LHCN-M2 (cell line): ENCODE data around the gene KIAA1671. TPM values are rescaled to one million over a fixed set of nuclear protein-coding genes. Genes with fewer than 3 reads are reported as not detected.

Source experiments
- DNase-seq: peaks from one replicate; pipeline ENCODE4 v3.0.0-alpha.2; 2012; ENCODE audit warnings: low read depth
- total RNA-seq: library from RNA; depleted of rRNA; stranded (reverse); fragments of >200 nt; gene quantifications from 2 replicates; pipeline ENCODE4 v1.2.3, GENCODE V29; 2014

KIAA1671 gene
- total RNA-seq, 1 experiment from 2014 or later = 2.9 TPM

DNA sequence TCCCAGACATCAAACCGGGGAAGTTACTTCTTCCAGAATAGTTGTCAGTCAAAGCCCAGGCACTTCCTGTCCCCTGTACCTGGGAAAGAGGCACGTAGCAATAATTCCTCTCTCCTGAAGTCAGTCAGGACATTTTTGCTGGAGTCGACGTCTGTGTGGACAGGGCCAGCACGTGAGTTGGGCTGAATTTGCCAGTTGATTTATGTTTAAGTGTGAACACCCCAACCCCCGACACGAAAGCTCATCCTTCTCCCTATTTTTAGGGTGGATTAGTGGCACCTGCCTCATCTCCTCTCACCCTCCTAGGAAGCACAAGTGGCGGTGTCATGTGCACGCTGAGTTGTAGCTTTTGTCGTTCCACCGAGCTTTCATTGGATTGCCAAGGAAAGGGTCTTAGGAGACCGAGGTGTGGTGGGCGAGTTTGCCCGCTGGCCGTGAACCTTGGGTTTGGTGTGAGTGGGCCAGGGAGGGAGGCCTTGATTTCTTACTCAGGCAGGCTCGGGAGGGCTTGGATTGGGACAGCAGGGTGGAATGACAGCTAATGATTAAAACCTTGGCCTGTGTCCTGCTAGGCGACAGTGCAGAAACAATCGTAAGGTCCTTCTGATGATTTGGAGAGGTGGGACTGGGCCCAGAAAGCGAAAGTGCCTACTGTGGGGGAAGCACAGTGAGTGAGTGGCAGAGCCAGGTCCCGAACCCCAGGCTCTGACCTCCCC is 160.2 kb downstream of the KIAA1671 start:
- DNase-seq = no peak

DNA sequence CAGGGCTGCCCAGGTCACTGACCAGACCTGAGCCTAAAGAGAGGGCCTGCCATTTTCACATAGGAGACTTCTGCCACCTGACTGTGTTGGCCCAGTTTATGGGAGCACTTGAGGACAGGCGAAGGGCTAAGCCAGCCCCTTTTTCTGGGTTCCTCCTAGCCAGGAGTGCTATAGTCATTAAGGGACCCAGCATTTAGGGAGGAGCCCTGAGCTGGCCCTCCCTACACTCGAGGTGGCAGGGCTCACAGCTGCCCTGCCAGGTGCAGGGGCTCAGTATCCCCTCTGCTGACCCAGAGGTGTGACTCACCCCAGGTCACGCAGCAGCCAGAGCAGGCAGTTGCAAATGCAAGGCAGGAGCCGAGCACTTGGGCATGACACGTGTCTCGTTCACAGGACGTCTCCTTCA is 160.8 kb downstream of the KIAA1671 start:
- peak; percentile 56 for DNase-seq

DNA sequence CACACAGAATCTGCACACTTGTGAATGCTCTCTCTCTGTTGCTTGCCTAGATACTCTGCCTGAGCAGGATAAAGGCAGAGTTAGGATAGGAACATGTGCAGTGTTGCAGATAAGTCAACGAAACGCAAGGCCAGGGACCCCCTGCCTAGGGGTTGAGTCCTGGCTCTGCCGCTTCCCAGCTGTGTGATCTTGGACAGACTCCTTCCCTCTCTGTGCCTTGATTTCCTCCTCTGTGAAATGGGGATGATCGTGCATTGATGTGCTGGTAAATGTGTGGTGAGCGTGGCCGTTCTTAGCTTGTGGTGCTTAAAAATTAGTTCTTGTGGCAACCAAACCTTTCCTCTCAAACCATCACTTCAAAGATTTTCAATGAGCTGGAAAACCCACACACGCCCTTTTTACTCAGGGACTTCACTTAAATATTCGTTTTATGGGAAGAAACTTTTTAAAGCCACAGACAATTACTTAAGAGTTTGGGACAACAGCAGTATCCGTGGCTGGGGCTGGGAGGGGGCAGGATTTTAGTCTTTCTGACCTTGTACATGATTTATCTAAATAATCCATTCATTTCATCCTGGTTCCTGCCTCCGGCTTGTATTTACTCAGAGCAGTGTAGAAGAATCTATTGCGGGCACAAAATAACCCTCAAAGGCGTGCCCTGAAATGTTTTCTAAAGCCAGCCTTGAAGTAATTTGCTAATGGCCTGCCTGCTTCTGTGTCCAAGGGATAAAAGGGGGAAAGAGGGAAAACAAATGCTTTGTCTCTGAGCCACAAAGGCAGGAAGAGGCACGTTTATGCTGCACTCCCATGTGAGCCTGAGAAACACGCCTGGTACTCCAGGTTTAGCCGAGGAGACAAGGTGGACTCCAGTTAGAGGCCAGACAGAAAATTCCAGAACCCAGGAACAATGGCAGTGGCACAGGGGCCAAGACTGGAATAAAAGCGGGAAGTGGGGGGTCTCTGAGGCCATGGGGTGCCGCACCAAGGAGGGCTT is 162.2 kb downstream of the KIAA1671 start:
- DNase-seq = no peak

DNA sequence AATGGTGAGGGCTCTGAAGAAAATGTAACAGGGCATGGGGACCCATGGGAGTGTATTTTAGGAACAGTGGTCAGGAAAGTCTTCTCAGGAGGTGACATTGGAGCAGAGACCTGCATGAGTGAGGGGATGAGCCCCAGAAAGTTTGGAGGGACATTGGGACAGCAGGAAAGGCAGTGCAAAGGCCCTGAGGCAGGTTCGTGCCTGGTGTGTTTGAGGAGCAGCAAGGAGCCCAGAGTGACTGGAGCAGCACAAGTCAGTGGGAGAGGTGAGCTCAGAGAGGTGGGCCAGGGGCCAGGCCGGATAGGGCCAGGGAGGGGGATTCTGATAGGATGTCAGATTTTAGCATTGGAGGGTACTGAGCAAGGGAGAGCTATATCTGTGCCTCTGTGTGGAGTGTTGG is 167.1 kb downstream of the KIAA1671 start:
- no peak for DNase-seq

DNA sequence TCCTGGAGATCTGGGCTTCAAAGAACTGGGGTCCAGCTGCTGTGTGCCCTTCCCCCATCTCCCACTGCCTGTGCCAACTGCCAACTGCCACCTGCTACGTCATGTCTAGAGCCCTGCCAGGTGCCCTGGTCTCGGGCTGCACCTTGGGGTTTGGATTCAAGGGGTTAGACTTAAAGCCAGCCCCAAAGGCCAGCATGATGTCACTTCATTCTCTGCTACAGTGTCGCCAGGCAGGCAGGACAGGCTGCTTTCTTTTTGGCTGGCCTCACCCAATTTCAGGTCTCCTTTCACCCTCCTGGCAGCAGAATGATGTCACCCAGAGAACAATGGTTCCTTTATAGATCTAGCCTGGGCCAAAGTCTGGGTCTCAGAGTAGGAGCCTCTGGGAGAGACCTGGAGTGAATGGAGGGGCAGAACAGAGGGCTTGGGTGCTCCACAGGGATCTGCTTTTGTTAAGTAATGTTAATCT is 167.6 kb downstream of the KIAA1671 start:
- peak; percentile 39 for DNase-seq

DNA sequence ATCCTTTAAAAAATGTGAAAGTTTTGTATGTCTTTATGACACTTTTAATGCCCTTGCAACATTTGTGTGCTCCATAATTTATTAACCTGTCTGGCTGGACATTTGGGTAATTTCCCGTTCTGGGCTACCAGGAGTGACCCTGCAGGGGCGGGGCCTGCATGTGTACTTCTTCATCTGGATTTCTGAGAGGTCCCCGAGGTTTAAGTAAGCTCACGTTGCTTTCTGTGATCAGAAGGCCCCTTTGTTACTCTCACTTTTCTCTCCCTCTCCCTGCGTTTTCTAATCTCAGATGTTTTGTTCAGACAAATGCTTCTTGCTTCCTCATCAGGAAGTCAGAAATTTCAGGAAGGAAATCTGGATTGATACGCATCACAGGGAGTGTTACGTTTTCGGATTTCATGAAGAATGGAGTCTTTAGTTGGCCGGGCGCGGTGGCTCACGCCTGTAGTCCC is 168.3 kb downstream of the KIAA1671 start:
- no peak for DNase-seq

DNA sequence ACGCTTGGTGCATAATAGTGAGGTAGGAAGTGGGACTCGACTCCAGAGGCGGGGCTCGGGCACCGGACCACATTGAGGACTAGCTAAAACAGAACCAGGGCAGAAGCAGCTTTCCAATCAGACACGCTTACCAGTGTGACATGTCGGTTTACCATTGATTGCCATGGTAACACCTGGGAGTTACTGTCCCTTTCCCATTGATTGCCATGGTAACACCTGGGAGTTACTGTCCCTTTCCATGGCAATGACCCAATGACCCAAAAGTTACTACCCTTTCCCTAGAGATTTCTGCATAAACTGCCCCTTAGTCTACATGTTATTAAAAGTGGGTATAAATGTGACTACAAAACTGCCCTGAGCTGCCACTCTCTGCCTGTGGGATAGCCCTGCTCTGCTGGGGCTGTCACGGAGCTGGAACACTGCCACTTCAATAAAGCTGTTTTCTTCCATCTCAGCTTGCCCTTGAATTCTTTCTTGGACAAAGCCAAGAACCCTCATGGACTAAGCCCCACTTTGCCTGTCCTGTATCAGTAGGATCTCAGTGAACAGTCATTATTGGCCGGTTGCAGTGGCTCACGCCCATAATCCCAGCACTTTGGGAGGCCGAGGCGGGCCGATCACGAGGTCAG is 169.7 kb downstream of the KIAA1671 start:
- DNase-seq = no peak

DNA sequence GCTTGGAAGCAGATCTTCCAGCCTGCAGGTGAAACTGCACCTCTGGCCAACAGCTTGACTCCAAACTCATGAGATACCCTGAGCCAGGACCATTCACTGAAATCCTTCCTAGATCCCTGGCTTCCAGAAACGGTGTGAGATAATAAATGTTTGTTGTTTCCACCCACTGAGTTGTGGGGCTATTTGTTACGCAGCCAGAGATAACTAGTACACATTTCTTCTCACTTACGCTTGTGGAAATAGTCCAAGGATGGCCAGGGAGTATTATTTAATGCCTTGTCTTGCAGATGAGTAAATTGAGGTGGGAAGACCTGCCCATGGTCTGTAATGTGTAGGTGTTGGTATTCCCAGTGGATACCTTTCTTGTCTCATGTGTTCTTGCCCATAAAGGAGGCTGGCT is 171.2 kb downstream of the KIAA1671 start:
- no peak for DNase-seq

DNA sequence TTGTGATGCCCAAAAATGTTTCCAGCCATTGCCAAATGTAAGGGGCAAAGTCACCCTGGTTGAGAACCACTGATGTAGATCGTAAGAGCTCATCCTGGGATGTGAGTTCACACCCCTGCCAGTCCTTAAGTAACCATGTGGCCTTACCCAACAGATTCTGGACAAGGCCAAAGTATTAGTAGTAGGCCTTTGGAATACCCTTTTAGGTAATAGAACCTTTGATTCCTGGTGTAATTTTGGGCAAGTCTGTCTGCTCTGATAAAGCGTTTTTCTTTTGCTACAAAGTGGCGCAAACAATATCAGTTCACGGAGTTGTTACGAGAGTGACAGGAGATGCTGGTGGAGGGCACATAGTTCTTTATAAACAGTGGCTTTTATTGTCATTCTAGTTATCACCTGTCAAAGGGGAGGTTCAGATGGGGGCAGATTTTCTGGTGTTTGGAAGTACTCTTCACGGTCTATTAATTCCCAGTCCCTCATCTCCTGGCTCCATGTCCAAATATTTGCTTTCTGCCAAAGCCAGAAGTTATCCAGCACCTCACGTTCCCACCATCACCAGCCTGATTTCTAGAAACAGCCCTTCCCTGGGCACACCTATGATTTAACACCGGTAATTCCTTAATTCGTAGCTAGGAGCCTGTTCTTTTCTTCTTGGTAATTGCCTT is 173.3 kb downstream of the KIAA1671 start:
- no peak for DNase-seq

DNA sequence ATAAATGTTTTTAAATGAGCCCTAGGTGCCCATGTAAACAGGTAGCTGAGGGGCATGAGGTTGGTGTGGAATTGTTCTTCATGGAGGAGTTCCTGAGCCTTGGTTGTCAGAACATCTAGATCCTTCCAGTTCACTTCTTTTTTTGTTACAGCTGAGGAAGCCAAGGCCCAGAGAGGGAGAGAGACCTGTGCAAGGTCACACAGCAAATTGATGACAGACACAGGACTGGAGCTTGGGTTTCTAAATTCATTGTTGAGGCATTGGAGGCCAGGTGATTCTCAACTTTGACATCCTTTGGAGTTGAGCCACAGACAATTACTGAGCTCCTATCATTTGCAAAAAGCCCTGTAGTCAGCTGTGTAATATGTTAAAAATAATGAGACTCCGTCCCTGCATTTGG is 174.0 kb downstream of the KIAA1671 start:
- DNase-seq = no peak

DNA sequence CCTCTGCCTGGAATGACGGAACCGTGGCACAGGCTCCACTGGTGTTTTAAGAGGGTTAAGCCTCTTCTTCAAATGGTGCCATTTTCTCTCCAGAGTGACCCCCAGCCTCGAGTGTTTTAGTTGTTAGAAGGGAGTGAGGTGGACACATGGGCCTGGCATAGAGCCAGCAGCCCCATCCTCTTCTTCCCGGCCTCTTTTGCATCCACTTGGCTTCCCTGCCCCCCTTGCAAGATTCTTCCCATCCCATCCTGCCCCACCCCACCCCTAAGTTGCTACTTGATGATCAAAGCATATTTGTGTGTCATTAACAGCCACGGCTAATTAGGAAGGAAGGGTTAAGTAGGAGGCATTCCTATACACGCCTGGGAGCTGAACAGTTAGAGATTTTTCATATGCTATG is 174.8 kb downstream of the KIAA1671 start:
- no peak for DNase-seq

DNA sequence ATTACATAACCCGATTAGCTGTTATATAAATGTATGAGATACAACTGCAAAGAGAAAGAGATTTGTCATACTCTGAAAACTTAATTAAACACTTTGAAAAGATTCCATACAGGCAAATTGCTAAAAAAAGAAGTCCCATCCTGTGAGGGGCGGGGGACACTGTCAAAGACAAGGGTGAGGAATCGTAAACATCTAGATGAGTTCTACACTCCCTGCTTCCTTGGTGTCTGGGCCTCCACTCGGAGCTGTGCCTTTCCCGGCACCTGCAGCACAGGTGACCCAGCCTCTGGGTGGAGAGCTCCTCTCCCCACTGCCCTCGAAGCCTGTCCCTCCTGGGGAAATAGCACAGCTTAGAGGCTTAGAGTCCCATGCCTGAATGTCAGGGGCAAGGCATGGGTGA is 177.9 kb downstream of the KIAA1671 start:
- DNase-seq = no peak

DNA sequence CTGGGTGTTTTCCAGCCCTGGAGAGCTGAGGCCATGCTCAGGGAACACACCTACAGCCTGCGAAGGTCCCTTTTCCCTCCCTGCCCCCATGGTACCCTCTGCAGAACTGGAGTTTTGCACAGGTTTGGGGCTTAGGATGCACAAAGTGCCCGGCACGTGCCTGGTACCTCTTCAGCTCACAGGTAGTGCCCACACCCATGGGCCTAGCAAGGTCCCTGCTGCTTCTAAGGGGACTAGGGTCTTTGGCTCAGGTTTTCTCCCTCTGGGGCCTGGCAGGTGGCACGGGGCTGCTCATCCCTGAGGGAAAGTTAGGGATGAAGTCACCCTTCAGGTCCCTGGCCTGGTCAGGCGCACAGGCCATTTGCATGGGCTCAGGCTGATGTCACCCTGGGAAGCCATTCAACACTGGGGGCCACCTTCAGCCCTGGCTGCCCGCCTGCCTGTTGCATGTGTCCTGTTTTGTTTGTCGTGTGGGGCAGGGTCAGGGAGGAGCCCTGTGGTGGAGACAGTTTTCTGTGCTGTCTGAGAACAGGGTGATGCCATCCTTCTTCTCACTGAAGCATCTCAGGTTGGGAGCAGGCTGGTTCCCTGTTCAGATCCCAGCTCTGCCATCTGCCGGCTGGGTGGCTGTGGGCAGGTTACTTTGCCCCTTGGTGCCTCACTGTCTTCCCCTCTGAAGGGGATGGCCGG is 178.8 kb downstream of the KIAA1671 start:
- no peak for DNase-seq

DNA sequence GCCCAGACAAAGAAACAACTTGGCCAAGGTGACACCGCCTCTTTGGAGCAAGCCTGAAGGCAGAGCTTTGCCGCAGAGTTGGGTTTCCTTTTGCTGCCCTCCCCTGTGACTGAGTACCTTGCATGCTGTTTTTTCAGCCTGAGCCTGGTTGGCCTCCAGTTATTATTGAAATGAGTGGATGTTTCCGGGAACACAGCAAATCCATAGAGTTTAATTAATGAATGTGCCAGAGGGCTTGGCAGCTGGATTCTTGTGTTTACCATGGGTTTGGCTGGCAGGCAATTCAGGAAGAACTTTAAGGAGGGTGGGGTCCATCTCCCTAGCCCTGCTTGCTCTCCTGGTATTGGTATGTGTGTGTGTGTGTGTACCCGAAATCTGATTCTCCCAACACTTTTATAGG is 181.5 kb downstream of the KIAA1671 start:
- no peak for DNase-seq

DNA sequence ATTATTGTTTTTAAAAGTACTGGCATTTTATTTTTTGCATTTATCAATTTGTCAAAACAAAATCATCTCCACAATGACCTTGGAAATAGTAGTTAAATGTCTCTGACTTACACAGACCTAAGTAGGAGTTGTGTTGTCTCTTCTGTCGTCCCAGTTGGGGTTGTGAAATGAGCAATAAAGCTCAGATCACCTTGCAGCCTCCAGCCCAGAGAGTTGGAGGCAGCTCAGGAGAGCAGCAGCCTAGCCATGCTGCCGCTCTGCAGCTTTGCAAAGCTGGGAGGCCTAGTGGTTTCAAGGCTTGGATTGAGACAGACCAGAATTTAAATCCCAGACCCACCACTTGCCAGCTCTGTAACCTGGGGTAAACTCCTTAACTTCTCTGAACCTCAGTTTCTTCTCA is 181.9 kb downstream of the KIAA1671 start:
- DNase-seq = no peak

DNA sequence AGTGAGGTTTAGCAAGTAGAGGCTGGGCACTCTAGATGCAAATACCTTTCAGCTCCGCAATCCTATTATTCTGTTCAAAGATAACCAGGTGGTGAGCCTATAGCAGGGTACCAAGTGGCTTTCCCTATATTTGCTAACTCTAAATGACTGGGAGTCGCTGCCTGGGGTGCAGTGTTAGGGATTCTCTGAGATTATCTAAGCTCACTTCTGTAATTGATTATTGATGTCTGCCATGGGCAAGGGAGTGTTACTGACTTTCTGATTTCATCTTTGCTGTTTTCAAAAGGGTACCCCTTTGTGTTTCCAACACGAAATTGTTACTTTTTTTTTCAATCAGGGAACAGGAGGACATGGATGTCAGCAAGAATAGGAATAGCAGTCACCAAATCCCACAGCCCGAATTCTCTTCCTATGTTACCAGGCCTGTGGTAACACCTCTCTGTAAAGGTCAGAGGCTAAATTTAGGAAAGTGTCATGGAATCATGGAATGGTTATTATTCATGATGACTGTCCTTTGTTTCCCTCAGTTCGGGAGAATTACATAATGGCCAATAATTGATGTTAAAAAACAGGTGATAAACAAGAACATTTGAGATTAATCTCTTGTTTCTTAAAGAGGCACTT is 184.5 kb downstream of the KIAA1671 start:
- no peak for DNase-seq

DNA sequence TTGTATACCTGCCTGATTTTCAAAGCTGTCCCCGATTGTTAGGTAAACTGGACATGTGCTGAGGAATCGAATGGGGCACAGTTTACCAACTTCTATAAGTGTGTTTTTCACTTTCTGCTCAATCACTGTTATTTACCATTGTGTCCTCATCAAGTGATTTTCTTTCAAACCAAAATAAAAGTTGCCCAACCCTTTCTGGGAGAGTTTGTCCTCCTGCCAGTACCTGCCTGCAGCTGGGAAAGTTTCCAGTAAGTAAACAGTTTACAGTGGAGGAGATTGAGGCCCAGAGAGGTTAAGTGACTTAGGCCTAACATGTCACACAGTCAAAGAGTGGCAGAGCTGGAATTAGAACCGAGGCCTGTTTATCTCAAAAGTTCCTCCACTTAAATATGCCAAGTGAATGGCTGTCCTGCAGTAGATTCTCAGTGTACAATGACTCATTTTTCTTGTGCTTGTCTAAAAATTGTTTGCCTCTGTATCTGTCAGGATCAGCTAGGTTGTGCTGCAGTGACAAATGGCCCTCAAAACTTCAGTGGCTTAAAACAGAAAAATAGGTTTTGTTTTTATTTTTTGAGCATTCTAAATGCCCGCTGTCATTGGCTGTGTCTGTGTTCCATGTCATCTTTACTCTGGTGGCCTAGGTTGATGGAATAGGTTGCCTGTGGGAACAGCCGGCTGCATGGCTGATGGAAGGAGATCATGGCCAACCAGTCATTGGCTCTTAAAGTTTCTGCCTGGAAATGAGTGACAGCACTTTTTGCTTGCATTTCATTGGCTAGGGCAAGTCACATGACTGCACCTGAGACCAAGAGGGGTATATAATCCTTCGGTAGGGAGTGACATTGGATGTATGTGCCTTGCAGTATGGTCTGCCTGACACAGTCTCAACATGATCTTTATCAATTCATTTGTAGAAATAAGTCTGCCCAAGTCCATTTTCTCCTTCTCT is 185.3 kb downstream of the KIAA1671 start:
- no peak for DNase-seq

DNA sequence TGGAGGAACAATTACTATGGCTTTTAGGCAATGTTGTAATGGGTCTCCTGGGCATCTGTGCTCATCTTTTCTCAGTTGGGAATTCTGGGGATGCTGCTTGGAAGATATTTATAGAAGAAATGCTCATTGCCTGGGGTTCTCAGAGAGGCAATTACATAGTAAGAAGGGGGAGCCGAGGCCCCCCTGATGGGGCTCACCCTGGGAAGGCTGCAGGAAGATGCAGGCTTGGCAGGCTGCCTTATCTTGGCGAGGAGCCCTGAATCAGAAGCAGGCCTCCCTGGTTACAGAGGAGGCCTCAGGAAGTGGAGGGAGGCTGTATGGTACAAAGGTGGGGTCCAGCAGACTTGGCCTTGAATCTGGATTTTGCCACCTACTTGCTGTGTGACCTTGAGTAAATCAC is 186.5 kb downstream of the KIAA1671 start:
- DNase-seq = no peak

DNA sequence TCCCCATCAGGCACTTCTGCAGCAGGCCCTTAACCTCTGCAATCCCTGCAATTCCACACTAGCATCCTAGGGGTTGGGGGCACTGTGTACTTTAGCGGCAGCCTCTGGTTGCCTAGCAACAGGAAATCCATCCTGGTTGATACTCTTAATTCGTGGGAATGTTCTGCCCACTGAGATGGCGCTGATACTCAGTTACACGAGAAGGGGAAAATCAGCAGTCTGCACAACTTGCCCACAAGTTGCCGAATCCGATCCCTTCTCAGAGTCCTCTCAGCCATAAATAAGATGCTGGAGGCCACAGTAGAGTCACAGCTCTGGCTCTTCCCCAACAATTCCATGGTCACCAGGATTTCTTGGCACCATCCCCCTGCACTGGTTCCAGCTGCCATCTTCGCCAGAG is 189.6 kb downstream of the KIAA1671 start:
- DNase-seq = no peak
